ENCODE results near the gene SMAD5. TPM values are rescaled to one million over a fixed set of nuclear protein-coding genes. Genes with fewer than 3 reads are reported as not detected.

SMAD5 gene
- total RNA-seq, 2 experiments from 2014 or later = 9.6 to 10.9 TPM

GRCh38 chr5:136103118-136103517 lies 29.5 kb upstream of the SMAD5 start:
- H3K4me1 Mint-ChIP-seq (ENCODE audit: low read depth) = no peaks in the 10 kb centered on the region
- H3K9me3 Mint-ChIP-seq = no peaks in the 10 kb centered on the region
- ChIA-PET POLR2A (no interaction called here), CTCF (no interaction called here)
- H3K27ac Mint-ChIP-seq = no peak overlapping the region
- intact Hi-C loops (cut with micrococcal nuclease) = no loop called here
- no peak for DNase-seq
- H3K36me3 Mint-ChIP-seq = no peaks in the 10 kb centered on the region
- H3K4me3 Mint-ChIP-seq = no peak overlapping the region
- H3K27me3 Mint-ChIP-seq = peaks cover 3% of the 10 kb centered on the region

GRCh38 chr5:136104306-136104965 lies 28.2 kb upstream of the SMAD5 start:
- H3K9me3 Mint-ChIP-seq = no peaks in the 10 kb centered on the region
- no peak overlapping the region for H3K4me3 Mint-ChIP-seq
- H3K27ac Mint-ChIP-seq = no peak overlapping the region
- intact Hi-C loops (cut with micrococcal nuclease) = no loop called here
- no peaks in the 10 kb centered on the region for H3K36me3 Mint-ChIP-seq
- H3K27me3 Mint-ChIP-seq = peaks cover 3% of the 10 kb centered on the region
- H3K4me1 Mint-ChIP-seq (ENCODE audit: low read depth) = no peaks in the 10 kb centered on the region
- DNase-seq = no peak
- ChIA-PET CTCF (no interaction called here), POLR2A (no interaction called here)

GRCh38 chr5:136106351-136107031 lies 26.2 kb upstream of the SMAD5 start:
- H3K36me3 Mint-ChIP-seq = no peaks in the 10 kb centered on the region
- intact Hi-C loops (cut with micrococcal nuclease) = no loop called here
- no peak overlapping the region for H3K27ac Mint-ChIP-seq
- ChIA-PET POLR2A (no interaction called here), CTCF (no interaction called here)
- H3K27me3 Mint-ChIP-seq = peaks cover 3% of the 10 kb centered on the region
- no peak overlapping the region for H3K4me3 Mint-ChIP-seq
- H3K4me1 Mint-ChIP-seq (ENCODE audit: low read depth) = no peaks in the 10 kb centered on the region
- no peaks in the 10 kb centered on the region for H3K9me3 Mint-ChIP-seq
- DNase-seq = no peak

GRCh38 chr5:136108180-136108611 lies 24.4 kb upstream of the SMAD5 start:
- no peak for DNase-seq
- no peak overlapping the region for H3K27ac Mint-ChIP-seq
- intact Hi-C loops (cut with micrococcal nuclease) = no loop called here
- peaks cover 5% of the 10 kb centered on the region for H3K27me3 Mint-ChIP-seq
- CTCF ChIA-PET = no interaction called here
- H3K4me1 Mint-ChIP-seq (ENCODE audit: low read depth) = no peaks in the 10 kb centered on the region
- H3K4me3 Mint-ChIP-seq = no peak overlapping the region
- H3K36me3 Mint-ChIP-seq = no peaks in the 10 kb centered on the region
- POLR2A ChIA-PET = no interaction called here
- no peaks in the 10 kb centered on the region for H3K9me3 Mint-ChIP-seq

GRCh38 chr5:136108766-136109165 lies 23.9 kb upstream of the SMAD5 start:
- Mint-ChIP-seq H3K4me3 (no peak overlapping the region), H3K27ac (no peak overlapping the region), H3K9me3 (no peaks in the 10 kb centered on the region), H3K36me3 (no peaks in the 10 kb centered on the region), H3K27me3 (peaks cover 5% of the 10 kb centered on the region), H3K4me1 (ENCODE audit: low read depth) (no peaks in the 10 kb centered on the region)
- intact Hi-C loops (cut with micrococcal nuclease) = no loop called here
- DNase-seq = no peak
- CTCF ChIA-PET = no interaction called here
- POLR2A ChIA-PET = no interaction called here

GRCh38 chr5:136109453-136110135 lies 23.1 kb upstream of the SMAD5 start:
- Mint-ChIP-seq H3K4me1 (ENCODE audit: low read depth) (no peaks in the 10 kb centered on the region), H3K27me3 (peaks cover 4% of the 10 kb centered on the region), H3K36me3 (no peaks in the 10 kb centered on the region), H3K27ac (no peak overlapping the region), H3K9me3 (no peaks in the 10 kb centered on the region), H3K4me3 (no peak overlapping the region)
- no peak for DNase-seq
- CTCF ChIA-PET = interaction anchor here (1.5 kb wide), 1 partner anchor 16 kb away, joined by 3 read pairs; no protein-coding TSS in a partner anchor
- intact Hi-C loops (cut with micrococcal nuclease) = no loop called here
- POLR2A ChIA-PET = no interaction called here

GRCh38 chr5:136113606-136114005 lies 19.0 kb upstream of the SMAD5 start:
- Mint-ChIP-seq H3K4me1 (ENCODE audit: low read depth) (no peaks in the 10 kb centered on the region), H3K36me3 (no peaks in the 10 kb centered on the region), H3K4me3 (no peak overlapping the region), H3K9me3 (no peaks in the 10 kb centered on the region), H3K27me3 (peaks cover 3% of the 10 kb centered on the region), H3K27ac (no peak overlapping the region)
- ChIA-PET POLR2A (no interaction called here), CTCF (no interaction called here)
- intact Hi-C loops (cut with micrococcal nuclease) = no loop called here
- no peak for DNase-seq

GRCh38 chr5:136114414-136115125 lies 18.1 kb upstream of the SMAD5 start:
- ChIA-PET POLR2A (no interaction called here), CTCF (interaction anchor here (0.9 kb wide), 1 partner anchor 33 kb away, joined by 3 read pairs; no protein-coding TSS in a partner anchor)
- Mint-ChIP-seq H3K36me3 (no peaks in the 10 kb centered on the region), H3K4me3 (no peak overlapping the region), H3K27ac (no peak overlapping the region), H3K4me1 (ENCODE audit: low read depth) (no peaks in the 10 kb centered on the region), H3K27me3 (peaks cover 3% of the 10 kb centered on the region), H3K9me3 (no peaks in the 10 kb centered on the region)
- intact Hi-C loops (cut with micrococcal nuclease) = no loop called here
- DNase-seq = no peak

GRCh38 chr5:136115183-136115865 lies 17.3 kb upstream of the SMAD5 start:
- Mint-ChIP-seq H3K9me3 (no peaks in the 10 kb centered on the region), H3K4me1 (ENCODE audit: low read depth) (no peaks in the 10 kb centered on the region), H3K4me3 (no peak overlapping the region), H3K36me3 (no peaks in the 10 kb centered on the region), H3K27ac (no peak overlapping the region), H3K27me3 (peaks cover 3% of the 10 kb centered on the region)
- POLR2A ChIA-PET = no interaction called here
- intact Hi-C loops (cut with micrococcal nuclease) = no loop called here
- no peak for DNase-seq
- CTCF ChIA-PET = interaction anchor here (0.9 kb wide), 1 partner anchor 34 kb away, joined by 3 read pairs; no protein-coding TSS in a partner anchor

GRCh38 chr5:136120529-136120928 lies 12.1 kb upstream of the SMAD5 start:
- CTCF ChIA-PET = no interaction called here
- H3K9me3 Mint-ChIP-seq = no peaks in the 10 kb centered on the region
- no peaks in the 10 kb centered on the region for H3K4me1 Mint-ChIP-seq (ENCODE audit: low read depth)
- no peak overlapping the region for H3K27ac Mint-ChIP-seq
- no peak overlapping the region for H3K4me3 Mint-ChIP-seq
- intact Hi-C loops (cut with micrococcal nuclease) = no loop called here
- POLR2A ChIA-PET = no interaction called here
- H3K27me3 Mint-ChIP-seq = peaks cover 11% of the 10 kb centered on the region
- DNase-seq = no peak
- no peaks in the 10 kb centered on the region for H3K36me3 Mint-ChIP-seq

- peaks cover 21% of the 10 kb centered on the region for H3K27me3 Mint-ChIP-seq
- intact Hi-C loops (cut with micrococcal nuclease) = no loop called here
- H3K27ac Mint-ChIP-seq = no peak overlapping the region
- no peak overlapping the region for H3K4me3 Mint-ChIP-seq
- no peaks in the 10 kb centered on the region for H3K4me1 Mint-ChIP-seq (ENCODE audit: low read depth)
- no peaks in the 10 kb centered on the region for H3K9me3 Mint-ChIP-seq
- ChIA-PET POLR2A (interaction anchor here (1.4 kb wide), 1 partner anchor 10 kb away, joined by 4 read pairs; the partner anchor contains the start of gene SMAD5), CTCF (no interaction called here)
- DNase-seq = no peak
- H3K36me3 Mint-ChIP-seq = no peaks in the 10 kb centered on the region
Measured at GRCh38 chr5:136123236-136123768, 9.3 kb upstream of the SMAD5 start.

GRCh38 chr5:136127560-136127959 lies 5.1 kb upstream of the SMAD5 start:
- intact Hi-C loops (cut with micrococcal nuclease) = no loop called here
- no peaks in the 10 kb centered on the region for H3K4me1 Mint-ChIP-seq (ENCODE audit: low read depth)
- POLR2A ChIA-PET = no interaction called here
- CTCF ChIA-PET = no interaction called here
- no peak overlapping the region for H3K4me3 Mint-ChIP-seq
- H3K36me3 Mint-ChIP-seq = no peaks in the 10 kb centered on the region
- no peak for DNase-seq
- no peak overlapping the region for H3K27ac Mint-ChIP-seq
- H3K27me3 Mint-ChIP-seq = peaks cover 33% of the 10 kb centered on the region
- H3K9me3 Mint-ChIP-seq = no peaks in the 10 kb centered on the region

Measured in activated CD4-positive, alpha-beta memory T cell treated with anti-CD3 and anti-CD28 coated beads for 36 hours (primary cell).